Ramos (cell line): ENCODE measurements around the gene SOX11.
"Not testable (repeated sequence)": the region's sequence is repeated elsewhere in the genome, so short reads cannot be mapped to it uniquely, and the experiment has no call there.

Experiments used
- in situ Hi-C: fragments of 300-500 bp; cut with MboI; formaldehyde crosslinking; loops from one replicate; pipeline ENCODE4 v1.14.3; 2022; ENCODE audit warnings: low sequenced_read_pairs; ENCODE audit not compliant: unreplicated experiment

SOX11 gene

DNA sequence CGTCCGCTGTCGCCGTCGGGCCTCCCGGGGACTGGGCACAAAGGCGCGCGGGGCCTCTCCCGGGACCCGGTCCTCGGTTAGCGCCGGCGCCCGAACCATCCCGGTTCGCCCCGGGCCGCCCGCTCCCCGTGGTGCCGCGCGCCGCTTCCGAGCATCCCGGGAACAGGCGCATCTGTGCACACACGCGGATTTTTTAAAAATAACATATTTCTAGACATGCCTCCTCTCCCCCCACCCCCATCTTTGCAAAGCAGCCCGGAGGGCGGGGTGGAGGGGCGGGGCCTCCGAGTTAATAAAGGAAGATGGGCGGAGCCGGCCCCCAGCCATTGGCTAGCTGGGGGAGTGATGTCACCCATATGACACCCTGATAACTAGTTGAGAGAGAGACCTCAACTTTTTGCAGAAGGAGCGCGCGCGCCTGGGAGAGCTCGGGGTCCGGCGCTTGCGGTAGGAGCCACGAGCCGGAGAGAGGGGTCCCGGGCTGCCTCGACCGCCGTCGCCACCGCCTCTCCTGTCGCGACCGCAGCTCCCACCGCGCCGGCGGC is at the start of gene SOX11:
SOX11 (plus strand) TSS at position 400 of the 545 bp plus-strand sequence. CDS start 338 bp downstream, outside the sequence.
- in situ Hi-C loops: no loop called here

GRCh38 chr2:5652734-5653133 is 39.5 kb upstream of the SOX11 start:
- in situ Hi-C loops: not testable (repeated sequence)

DNA sequence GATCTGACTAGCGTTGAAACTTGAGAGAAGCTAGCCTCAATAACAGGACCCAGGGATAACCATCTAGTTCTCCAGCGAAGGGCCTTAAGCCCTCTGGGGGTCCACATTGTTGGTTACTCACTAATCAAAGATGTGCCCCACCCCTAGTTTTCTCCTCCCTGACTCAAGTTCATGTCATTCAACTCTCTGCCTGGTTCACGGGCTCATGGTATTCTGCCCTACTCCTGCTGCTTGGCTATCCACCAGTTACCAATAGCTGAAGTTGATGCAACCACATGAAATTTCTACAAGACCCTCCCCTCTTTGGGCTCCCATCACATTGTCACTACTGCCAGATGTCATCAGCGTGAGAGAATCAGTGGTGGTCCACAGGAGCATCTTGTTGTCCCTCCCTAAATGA is 38.4 kb upstream of the SOX11 start:
- in situ Hi-C loops: not testable (repeated sequence)

DNA sequence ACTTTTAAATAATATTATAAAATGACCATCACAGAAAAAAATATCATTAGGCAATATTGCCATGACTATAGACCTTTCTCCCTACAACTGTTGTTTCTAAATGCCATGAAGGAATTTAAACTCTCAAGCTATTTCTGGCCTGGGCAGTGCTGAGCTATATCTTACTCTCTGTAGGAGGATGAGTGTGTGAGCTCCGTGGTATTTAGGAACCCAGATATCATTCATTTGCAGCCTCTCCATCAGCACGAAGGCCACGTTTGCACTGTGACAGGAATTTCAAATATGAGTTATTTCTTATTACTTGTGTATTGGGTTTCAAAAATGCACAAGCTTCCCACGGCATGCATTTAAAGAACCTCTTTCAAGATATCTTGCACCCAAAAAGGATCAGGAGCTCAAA is 35.0 kb upstream of the SOX11 start:
- in situ Hi-C loops: no loop called here

DNA sequence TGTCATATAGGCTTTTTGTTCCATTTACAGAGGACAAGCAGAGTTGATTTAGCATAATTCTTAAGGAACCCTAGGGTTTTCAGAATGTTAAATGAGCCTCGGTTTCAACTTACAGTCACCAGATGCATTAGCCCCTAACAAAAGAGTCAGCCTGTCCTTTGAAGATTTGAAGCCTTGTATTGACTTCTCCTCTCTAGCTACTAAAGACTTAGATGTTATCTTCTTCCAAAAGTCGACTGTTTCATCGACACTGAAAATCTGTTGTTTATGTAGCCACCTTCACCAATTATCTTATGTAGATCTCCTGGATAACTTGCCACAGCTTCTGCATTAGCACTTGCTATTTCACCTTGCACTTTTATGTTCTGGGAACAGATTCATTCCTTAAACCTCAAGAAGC is 31.6 kb upstream of the SOX11 start:
- in situ Hi-C loops: no loop called here

DNA sequence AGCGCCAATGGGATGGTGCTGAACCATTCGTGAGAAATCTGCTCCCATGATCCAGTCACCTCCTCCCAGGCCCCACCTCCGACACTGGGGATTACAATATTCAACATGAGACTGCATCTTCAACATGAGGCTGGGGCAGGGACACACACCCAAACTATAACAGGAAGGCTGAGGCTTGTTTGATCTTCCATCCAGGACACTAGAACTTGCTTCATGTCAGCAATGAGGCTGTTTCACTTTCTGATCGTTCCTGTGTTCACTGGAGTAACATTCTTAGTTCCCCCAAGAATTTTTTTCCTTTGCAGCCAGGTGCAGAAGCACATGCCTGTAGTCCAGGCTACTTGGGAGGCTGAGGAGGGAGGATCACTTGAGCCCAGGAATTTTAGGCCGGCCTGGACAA is 30.8 kb upstream of the SOX11 start:
- in situ Hi-C loops: no loop called here

DNA sequence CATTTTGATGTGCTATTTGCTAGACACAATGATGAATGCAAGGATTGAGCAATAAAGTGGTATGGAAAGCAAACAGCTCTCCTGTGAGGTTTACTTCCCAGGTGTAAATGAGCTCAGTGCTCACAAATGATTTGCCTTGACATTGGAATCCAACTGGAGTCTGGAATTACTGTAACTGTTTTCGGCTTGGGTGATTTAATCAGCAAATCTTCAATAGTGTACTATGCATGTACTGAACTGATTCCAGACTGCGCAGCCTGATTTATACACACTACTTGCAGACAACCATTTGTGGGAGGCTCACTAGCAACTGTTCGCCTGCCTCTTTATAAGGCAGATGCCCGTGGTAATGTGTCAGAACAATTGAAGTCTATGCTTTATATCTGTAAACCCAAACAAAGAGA is 27.9 kb upstream of the SOX11 start:
- in situ Hi-C loops: no loop called here

DNA sequence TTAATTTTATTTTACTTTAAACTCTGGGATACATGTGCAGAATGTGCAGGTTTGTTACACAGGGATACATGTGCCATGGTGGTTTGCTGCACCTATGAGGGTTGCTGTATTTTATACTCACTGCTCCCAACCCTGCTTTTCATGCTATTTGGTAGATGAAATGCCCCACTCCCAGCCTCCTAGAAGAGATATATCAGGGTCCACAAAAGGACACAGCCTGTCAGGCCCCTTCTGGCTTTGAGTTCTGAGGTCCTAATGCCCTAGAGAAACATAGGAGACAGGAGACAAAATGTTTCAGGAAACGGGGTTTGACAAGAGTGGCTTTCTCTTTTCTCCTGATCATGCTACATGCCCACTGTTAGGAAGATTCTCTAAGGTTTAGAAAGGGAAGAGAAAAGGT is 27.1 kb upstream of the SOX11 start:
- in situ Hi-C loops: no loop called here

GRCh38 chr2:5666798-5667197 is 25.4 kb upstream of the SOX11 start:
- in situ Hi-C loops: no loop called here

- in situ Hi-C loops: not testable (repeated sequence)
Observed at GRCh38 chr2:5667655-5668054, 24.5 kb upstream of the SOX11 start.

- in situ Hi-C loops: no loop called here
Observed at GRCh38 chr2:5668682-5669250, 23.4 kb upstream of the SOX11 start.

- in situ Hi-C loops: no loop called here
Observed at GRCh38 chr2:5672749-5673144, 19.4 kb upstream of the SOX11 start.

DNA sequence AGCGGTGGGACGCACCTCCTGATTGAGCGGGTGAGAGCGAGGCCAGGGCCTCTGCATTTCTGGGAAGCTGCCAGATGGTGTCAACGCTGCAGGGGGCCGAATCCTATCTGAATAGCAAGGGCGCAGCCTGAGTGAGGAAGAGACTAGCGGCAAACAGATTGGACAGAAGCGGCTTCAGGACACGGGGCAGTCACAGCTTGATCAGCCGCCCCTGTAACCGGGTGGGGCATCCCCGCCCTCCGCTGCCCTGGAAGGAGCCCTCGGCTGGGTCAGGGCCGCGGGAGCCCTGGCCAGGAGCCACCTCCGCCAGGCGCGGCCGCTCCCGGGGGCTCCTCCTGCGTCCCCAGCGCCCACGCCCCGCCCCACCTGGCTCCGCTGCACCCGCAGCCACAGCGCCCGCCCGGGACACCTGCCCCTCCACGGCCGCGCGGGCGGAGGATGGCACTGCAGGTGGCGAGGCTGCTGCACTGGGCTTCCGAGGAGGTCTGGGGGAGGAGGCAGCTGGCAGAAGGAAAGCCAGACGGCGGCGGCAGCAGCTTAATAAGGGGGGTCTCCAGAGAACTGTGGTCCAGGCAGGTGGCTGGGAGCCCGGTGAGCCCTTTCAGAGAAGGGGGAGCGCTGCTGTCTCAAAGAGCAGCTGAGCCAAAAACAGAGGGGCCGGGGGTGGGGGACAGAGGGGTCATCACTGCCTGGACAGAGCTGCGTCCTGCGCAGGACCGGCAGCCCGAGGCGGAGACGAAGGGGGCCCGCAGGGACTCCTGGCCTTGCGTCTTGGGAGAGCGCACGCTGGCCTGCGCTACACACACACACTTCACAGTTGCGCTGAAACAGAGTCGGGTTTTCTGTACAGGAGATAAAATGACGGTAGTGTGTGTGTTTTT is 18.8 kb upstream of the SOX11 start:
- in situ Hi-C loops: no loop called here

- in situ Hi-C loops: no loop called here
Observed at GRCh38 chr2:5674026-5674340, 18.2 kb upstream of the SOX11 start.

GRCh38 chr2:5677133-5677532 is 15.1 kb upstream of the SOX11 start:
- in situ Hi-C loops: no loop called here

- in situ Hi-C loops: no loop called here
Observed at GRCh38 chr2:5683471-5683870, 8.7 kb upstream of the SOX11 start.

GRCh38 chr2:5685225-5685624 is 7.0 kb upstream of the SOX11 start:
- in situ Hi-C loops: no loop called here

GRCh38 chr2:5686068-5686467 is 6.1 kb upstream of the SOX11 start:
- in situ Hi-C loops: no loop called here

GRCh38 chr2:5686536-5686935 is 5.6 kb upstream of the SOX11 start:
- in situ Hi-C loops: no loop called here

DNA sequence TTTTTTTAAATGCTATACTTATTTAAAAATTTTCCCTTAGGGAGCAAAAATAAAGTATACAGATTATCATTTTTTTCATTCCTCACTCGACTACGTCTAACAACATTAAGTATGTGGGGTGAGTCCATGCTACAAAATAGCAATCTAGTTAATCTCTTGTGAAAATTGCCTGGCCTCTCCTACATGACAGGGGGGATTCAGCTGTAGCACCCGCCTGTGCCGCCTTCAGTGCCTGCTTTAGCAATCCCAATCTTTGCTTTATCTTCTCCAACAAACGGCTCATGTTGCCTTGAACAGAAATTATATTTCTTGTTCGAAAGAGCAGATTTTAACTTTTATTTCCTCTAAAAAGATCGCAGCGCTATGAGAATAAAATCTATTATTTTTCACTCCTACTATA is 2.4 kb upstream of the SOX11 start:
- in situ Hi-C loops: no loop called here

DNA sequence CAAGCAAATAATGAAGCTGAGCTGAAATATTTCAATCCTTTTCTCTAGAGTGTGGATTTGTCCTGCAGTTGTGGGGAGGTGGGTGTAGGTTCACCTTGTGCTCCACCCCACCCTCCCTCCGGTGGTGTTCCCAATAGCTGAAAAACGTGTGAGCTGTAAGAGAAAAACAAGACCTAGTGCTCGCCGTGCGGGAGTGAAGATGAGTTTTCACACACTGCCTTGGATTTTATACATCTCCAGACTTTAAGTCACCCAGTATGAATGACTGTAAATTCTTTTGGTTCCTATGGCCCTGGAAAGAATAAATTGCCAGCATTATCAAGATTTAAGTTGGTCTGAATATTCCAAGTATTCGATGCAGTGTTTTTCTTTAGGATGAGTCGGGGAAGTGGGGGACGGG is 1.9 kb upstream of the SOX11 start:
- in situ Hi-C loops: no loop called here

DNA sequence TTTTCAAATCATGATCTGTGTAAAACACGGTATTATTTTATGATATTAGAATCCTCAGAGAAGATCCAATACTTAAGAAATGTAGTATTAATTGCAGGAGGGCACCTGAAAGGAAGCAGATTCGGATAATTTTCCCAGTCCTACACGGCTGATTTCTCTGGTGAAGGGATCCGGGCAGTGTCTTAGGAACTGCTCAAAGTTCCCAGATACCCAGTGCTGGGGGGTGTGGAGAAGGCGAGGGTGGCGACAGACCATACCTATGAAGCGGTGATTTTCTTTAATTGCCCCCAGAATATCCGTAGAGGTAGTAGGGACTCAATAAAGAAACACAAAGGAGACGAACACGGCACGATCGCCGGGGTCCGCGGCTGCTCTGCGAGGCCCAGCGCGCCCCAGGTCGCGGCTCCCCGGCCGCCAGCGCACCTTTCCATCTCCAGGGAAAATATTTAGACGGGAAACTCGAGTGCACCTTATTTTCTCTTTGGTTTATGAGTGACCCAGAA is 1.4 kb upstream of the SOX11 start:
- in situ Hi-C loops: no loop called here
